Right ventricle myocardium inferior (tissue), 1 donor: ENCODE measurements around the gene HOXA5. TPM values are rescaled to one million over a fixed set of nuclear protein-coding genes. Genes with fewer than 3 reads are reported as not detected.
A peak's percentile ranks its signal among the peaks of the same experiment; 100 is the strongest.

Experiments used
- ATAC-seq: fragments of 200-7000 bp; cut with Tn5 transposase; one replicate; pipeline ENCODE4 v1.9.1; 2020; ENCODE audit warnings: mild to moderate bottlenecking, moderate library complexity
- DNase-seq: peaks from one replicate; pipeline ENCODE4 v3.0.0; 2021; ENCODE audit errors: missing footprints
- intact Hi-C: fragments of 100-400 bp; cut with DNase I; formaldehyde crosslinking; loops from one replicate; pipeline ENCODE4 v1.11.0; 2022
- total RNA-seq: library from RNA; stranded (reverse); fragmentation: NEBNext Ultra II Directional; extraction: Animal tissue kit (Norgen Biotek cat#: 25700); gene quantifications from one replicate; pipeline ENCODE4 v1.2.1, GENCODE V29; 2021
- donor health status: DM: no; HTN: yes; CAD: no; lungs with severe emphysema.

Gene HOXA5
- total RNA-seq, 1 donor from 2014 or later, result not detected

DNA sequence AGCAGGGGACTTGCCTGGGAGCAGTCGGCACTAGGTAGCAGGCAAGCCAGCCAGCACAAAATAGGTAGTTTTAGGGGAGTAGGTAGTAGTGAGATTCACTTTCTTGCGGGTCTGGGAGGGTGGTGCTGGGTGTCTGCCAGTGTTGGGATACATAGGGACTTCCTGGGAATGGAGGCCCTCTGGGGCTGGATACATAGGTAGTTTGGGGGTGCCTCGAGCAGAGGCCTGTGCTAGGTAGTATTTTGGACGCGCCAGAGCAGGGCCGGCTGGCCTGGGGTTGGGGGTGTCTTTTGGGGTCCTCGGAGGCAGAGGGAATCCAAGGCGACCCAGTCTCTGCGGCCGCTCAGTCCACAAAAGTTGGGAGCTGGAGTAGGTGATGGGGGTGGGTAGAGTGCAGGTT lies 10.9 kb upstream of the HOXA5 start:
- ATAC-seq (no peak), DNase-seq (peak; percentile 32)
- intact Hi-C loops, result no loop called here

- intact Hi-C loops, result no loop called here
- no peak for DNase-seq
- no peak for ATAC-seq
Measured at GRCh38 chr7:27153526-27153925, 10.0 kb upstream of the HOXA5 start.

GRCh38 chr7:27152816-27153442 lies 9.4 kb upstream of the HOXA5 start:
- DNase-seq (peak; percentile 55), ATAC-seq (no peak)
- intact Hi-C loops, result no loop called here

DNA sequence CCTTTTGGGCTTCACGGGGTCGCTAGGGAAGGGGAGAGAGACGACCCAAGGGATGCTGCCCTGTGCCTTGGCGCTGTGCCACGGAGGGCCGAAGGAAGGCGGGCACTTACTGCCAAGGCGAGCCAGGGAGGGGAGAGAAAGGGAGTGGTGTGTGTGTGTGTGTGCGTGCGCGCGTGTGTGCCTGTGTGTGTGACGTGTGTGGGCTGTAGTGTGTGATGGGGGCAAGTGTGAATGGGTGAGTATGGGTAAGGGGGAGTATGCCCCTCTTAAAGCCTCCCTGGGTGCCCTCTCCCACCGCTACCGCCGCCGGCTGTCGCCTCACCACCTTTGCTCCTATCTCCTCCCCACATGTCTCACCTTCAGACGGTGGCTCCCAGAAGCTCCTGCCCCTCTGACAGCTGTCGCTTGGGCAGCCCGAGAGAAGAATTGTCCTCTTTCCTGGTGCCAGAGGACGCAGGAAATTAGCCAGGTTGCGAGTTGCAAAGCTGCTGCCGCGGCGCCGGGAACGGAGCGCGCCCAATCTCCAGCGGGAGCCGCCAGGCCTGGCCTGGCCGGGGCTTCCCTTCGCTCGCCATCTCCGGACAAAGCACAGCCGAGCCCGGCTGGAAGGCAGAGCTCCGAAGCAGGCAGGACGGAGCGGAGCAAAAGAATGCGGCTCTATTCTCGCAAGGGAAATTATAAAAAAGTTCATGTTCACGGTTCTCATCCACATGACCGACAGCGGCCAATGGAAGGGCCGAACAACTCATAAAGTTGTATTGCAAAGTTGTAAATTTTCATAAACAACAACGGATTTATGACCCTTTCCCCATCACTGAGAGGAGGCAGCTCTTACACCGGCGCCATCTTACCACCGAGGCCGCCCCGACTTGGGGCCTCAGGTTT lies 8.7 kb upstream of the HOXA5 start, which contains the start of gene HOXA3:
Gene HOXA3, minus strand, starts transcription at position 653 of the 885 bp plus-strand sequence. CDS start 41,943 bp downstream, outside the sequence.
- DNase-seq (no peak), ATAC-seq (no peak)
- intact Hi-C loops, result no loop called here

DNA sequence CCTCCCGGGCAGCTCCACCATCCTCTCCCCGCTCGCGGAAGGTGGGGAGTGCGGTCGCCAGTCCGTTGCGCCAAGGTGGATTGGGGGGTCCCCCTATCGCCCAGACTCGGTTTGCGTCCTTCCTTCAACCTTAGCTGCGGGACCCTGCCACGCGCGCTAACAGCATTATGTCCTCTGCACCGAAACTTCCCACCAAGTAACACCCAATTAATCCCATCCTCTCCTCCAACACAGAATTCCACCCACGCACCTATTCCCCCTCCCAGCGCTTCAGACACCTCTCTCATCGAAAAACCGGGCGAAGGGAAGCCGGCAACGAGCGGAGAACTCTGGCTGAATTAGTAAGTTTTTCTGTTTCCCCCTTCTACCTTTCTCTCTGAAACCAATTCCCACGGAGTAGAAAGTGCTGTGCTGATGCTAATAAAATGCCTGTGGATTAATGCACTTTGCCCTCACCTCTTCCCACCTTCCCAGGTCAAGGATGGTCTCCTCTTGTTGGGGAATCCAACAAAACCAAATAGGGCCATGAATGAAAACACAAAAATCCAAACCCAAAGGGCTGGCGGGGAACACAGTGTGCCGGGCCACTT lies 8.0 kb upstream of the HOXA5 start:
- intact Hi-C loops, result no loop called here
- ATAC-seq (no peak), DNase-seq (peak; percentile 43)

DNA sequence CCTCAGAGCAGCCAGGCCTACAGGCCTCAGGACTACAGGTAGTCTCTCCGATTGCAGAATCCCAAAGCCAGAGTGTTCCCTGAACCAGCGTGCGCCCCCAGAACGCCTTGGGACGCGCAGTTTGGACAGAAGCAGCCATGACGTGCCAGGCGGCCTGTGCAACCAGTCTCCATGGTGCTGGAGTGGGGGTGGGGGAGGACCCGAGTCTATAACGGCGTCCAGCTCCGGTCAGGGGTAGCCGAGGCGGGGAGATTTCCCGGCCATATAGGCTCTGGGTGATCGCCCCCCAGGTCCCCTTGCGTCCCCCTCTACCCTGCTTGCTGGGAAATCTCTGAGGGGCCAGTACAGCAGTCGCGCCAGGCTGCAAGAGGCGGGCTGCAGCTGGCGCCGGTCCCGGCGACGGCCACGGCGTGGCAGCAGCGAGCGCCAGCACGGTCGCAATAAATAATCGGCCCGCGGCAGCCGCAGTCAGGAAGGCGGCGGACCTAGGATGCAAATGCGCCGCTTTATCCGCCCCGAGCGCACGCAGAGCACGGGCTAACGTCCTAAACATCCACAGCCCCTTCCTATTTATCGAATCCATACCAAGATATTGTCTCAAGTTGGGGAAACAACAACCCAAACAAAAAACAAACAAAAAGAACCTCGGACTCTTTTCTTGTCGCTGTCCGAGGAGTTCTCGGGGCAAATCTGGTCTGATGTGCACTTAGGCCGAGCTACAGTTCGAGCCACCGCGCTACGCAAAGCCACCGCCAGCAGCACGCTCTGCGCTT lies 7.3 kb upstream of the HOXA5 start:
- intact Hi-C loops, result no loop called here
- peak; percentile 83 for DNase-seq
- peak; percentile 64 for ATAC-seq

DNA sequence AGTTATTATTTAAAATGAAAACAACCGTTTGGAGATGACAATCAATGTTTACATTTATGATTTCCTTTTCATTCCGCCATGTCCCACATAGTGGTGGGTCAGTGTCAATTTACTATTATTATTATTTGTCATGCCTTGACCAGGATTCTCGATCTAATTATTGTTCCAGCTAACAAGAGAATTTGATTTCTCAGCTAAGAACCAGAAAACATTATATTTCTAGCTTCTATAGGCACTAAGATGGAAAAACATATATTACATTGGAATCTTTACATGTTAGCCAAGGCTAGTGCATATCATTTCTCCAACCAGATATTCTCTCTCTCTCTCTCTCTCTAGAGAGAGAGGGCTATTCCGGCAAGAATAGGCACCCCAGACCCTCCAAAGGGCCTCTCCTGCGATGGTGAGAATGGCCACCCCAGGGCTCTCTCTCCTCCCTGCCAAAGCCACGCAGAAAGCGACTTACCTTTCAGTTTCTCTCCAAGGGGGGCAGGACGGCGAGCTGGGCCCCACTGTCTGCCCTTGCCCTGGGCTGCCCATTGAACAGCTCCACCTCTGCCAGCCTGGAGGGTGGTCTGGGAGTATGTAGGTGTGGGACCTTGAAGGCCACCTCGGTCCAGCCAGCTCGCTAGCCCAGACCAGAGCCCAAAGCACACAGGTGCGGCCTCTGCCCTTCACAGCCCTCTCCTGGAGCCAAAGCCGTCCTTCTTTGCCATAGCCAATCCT lies 6.5 kb upstream of the HOXA5 start:
- ATAC-seq, result no peak
- peak; percentile 50 for DNase-seq
- intact Hi-C loops, result no loop called here

GRCh38 chr7:27148756-27149641 lies 5.5 kb upstream of the HOXA5 start:
- intact Hi-C loops, result no loop called here
- DNase-seq, result peak; percentile 25
- no peak for ATAC-seq

DNA sequence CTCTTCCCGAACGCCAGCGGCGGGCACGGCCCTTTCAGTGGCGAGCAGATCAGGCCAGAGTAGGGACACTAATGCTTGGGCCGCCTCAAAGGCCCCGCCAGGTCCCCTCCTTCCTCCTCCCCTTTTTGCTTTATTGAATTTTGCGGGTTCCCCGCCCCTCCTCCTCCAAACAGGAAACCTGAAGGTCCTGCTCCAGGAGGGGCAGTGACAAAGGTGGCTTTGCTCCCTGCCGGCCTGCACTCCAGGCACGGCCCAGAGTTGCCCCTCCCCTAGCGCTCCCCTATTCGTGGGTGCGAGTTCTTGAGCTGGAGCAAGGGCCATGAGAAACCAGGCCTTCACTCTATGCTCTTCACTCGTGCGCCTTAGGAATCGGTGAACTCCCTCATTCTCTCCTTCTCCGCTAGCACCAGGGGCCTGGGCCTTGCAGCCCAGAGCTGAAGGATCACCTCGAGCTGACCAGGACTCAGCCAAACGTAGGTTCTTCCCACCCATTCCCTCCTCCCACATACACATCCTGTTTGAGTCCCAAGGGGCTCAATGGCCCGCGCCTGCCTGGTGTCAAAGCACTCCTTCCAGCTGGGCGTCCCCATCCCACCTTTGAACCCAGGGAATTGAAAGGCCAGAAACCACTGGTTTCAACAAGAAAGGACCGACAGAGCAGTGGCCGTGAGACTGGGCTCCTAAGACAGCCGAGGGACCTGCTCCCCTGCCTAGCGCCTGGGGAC lies 4.7 kb upstream of the HOXA5 start:
- intact Hi-C loops, result no loop called here
- DNase-seq (no peak), ATAC-seq (no peak)

DNA sequence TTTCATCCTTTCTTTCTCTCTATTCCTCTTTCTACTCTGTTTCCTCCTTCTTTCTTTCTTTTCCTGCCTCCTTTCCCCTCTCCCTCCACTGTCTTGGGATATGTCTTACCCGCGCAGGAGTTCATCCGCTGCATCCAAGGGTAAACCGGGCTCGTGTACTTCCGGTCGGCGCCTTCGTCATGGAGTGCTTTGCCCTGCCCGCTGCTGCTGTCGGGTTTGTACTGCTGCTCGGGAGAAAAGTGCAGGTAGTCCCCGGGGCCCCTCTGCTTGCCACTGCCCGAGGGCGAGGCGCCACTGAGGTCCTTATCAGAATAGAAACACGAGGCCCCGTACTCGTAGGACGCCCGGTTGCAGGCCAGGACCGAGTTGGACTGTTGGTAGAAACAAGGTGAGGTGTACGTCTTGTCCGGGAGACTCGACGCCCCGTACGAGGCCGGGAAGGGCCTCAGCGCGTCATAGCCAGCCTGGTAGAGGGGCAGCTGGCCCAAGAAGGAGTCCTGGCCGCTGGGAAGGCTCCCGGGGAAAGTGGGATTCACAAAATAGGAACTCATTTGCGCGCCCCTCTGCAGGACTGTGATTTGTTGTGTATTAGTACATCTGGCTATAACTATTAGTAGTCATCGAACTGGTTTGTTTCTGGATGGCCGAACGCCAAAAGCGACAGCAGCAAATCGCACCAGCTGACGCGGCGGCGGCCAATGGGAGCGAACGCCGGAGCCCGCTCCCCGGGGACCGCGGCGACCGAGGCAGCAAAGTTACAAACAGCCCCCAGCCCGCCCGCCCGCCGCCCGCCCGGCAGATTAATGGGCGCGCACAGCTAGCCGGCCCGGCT lies 3.9 kb upstream of the HOXA5 start, which contains the start of gene HOXA6:
Gene HOXA6, minus strand, starts transcription at position 576 of the 832 bp plus-strand sequence. Its CDS starts 25 bp downstream, at position 551.
- no peak for DNase-seq
- intact Hi-C loops, result no loop called here

GRCh38 chr7:27146491-27147198 lies 3.2 kb upstream of the HOXA5 start:
- intact Hi-C loops, result no loop called here
- DNase-seq (no peak), ATAC-seq (no peak)

More for the DNA sequence above, 3.9 kb upstream of the HOXA5 start, which contains the start of gene HOXA6:
- ATAC-seq, result no peak

- intact Hi-C loops, result no loop called here
- DNase-seq, result no peak
- ATAC-seq, result no peak
Measured at GRCh38 chr7:27145914-27146412, 2.5 kb upstream of the HOXA5 start.

DNA sequence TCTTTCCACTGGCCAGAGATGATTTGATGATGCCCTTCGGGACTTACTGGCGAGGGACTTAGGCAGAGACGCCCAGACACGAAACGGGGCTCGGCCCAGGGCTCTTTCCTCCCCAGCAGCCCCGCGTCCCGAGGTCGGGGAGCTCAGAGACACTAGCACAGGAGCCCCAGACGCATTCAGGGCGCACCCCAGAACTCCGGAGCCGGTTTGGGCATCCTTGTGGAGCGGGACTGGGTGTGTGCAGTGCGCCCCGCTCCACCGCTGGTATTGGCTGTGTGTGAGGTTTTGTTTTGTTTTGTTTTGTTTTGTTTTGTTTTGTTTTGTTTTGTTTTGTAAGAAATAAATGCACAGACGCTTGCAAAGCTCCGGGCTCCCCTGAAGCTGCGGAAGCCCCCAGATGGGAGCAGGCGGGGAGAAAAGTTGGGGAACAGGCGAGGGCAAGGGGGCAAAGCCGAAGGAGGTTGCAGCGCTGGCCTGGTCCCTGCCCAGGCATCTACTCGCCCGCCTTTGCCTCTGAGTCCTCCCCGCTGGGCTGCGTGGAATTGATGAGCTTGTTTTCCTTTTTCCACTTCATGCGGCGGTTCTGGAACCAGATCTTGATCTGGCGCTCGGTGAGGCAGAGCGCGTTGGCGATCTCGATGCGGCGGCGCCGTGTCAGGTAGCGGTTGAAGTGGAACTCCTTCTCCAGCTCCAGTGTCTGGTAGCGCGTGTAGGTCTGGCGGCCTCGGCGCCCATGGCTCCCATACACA lies 1.9 kb upstream of the HOXA5 start:
- no peak for DNase-seq
- no peak for ATAC-seq
- intact Hi-C loops, result no loop called here

DNA sequence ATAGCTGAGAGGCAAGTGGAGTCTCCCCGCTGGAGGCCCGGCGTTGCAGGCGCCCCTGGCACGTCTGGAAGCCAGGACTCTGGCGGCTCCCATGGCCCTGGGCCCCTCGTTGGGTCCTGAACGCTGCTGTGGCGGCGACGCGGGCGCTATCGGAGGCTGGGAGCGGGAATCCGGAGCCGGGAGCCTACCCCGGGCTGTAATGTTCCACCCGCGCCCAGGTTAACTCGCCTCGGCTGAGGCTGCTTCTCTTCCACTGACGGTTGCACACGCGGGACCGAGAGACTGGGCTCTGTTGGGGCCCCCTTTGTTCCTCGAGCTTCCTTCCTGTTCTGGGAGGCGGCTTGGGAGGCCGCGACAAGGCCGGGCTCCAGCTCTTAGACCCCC lies 1.3 kb upstream of the HOXA5 start:
- intact Hi-C loops, result no loop called here
- DNase-seq (no peak), ATAC-seq (no peak)
